ENCODE results near the gene YBX3. TPM values are rescaled to one million over a fixed set of nuclear protein-coding genes. Genes with fewer than 3 reads are reported as not detected.

The YBX3 gene
- total and polyA plus RNA-seq, 2 donors (not counting 1 experiment from before 2014, with no cell fraction given) = 60.8 to 191 TPM

DNA sequence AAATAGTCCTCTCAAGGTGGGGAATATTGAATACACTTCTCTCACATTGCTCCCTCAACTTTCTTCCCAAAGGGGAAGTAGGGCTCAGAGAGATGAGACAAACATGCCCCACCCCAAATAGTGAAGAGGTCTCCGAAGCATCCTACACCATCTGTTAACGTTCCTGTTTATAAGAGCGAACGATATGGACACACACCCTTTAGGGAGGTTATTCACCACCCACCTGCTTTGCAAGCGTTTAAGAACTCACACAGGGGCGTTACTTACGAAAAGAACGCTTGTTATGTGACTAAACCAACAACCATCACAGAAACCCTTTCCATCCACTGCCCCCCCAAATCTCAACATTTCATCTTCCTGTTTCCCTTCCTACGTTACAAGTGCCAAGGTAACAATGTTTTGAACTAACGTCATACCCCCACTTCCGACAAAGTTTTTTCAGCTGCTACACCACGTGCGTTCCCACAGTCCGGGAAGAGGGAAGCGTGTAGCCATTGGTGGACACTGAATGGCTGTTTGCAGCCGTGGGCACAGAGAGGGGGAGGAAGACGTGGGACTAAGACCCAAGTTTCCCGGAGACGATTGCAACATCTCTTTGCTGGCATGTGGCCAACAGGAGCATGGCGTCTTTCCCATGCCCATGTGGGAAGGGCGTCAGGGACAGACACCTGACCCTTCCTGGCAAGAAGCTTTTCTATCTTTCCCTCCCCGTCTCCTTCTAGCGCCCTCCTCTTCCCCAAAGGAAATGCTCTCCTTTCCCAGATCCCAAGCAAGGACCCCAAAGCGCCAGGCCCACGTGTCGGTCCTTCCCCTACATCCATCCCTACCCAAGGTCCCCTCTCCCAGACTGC lies 1.2 kb downstream of the YBX3 start:
- under 1% methylated on average over 21 of the region's 26 CpGs for WGBS (ENCODE audit: insufficient coverage)
- ATAC-seq (ENCODE audit: low read depth) (peak; percentile 48), DNase-seq (peak; percentile 93)
- H3K9me3 Mint-ChIP-seq (ENCODE audit: insufficient read depth) = no peaks in the 10 kb centered on the region
- peak overlapping the region; percentile 89 for H3K27ac Mint-ChIP-seq
- H3K27me3 Mint-ChIP-seq = peaks cover 32% of the 10 kb centered on the region
- intact Hi-C loops (cut with micrococcal nuclease) = loop anchor here (1.0 to 2.0 kb wide), 2 partner anchors 13 to 29 kb away; no protein-coding TSS in a partner anchor
- peaks cover 20 to 29% of the 10 kb centered on the region in 2 donors for H3K4me1 ChIP-seq (ENCODE audit: control insufficient read depth in 2 of 2, insufficient read depth in 2 of 2, low read length in 2 of 2)
- H3K27me3 ChIP-seq (replicated peaks in 1 of 4; ENCODE audit: control extremely low read depth in 1 of 4, control insufficient read depth in 3 of 4, insufficient read depth in 4 of 4, low read length in 3 of 4) = no peaks in the 10 kb centered on the region
- peak overlapping the region; percentile 96 for H3K9ac ChIP-seq (ENCODE audit: low read length)
- no peaks in the 10 kb centered on the region for H4K20me1 ChIP-seq (ENCODE audit: control insufficient read depth, insufficient read depth, low read length, poor library complexity, severe bottlenecking)
- H3K4me2 ChIP-seq (replicated peaks; ENCODE audit: low read depth, low read length, poor library complexity, severe bottlenecking) = peak overlapping the region; percentile 87
- ChIA-PET POLR2A (no interaction called here), CTCF (no interaction called here)
- H3K4me3 Mint-ChIP-seq = peak overlapping the region; percentile 89
- no peaks in the 10 kb centered on the region for H3K36me3 ChIP-seq (replicated peaks in 1 of 2; ENCODE audit: control extremely low read depth in 1 of 2, control insufficient read depth in 1 of 2, extremely low read depth in 1 of 2, insufficient read depth in 2 of 2, low read length in 1 of 2)
- H3K4me1 Mint-ChIP-seq = peaks cover 31% of the 10 kb centered on the region
- H3K9me3 ChIP-seq (ENCODE audit: control extremely low read depth in 1 of 3, control insufficient read depth in 2 of 3, insufficient read depth in 1 of 3, low read length in 2 of 3) = peaks cover 0 to 3% (median 0%) of the 10 kb centered on the region in 3 donors
- H3K4me3 ChIP-seq (ENCODE audit: control extremely low read depth in 1 of 5, extremely low read depth in 1 of 5, insufficient read depth in 1 of 5, low read depth in 2 of 5, low read length in 4 of 5) = peak overlapping the region; percentile 80 to 92 (median 89)
- TF ChIP-seq, protein P1, sequence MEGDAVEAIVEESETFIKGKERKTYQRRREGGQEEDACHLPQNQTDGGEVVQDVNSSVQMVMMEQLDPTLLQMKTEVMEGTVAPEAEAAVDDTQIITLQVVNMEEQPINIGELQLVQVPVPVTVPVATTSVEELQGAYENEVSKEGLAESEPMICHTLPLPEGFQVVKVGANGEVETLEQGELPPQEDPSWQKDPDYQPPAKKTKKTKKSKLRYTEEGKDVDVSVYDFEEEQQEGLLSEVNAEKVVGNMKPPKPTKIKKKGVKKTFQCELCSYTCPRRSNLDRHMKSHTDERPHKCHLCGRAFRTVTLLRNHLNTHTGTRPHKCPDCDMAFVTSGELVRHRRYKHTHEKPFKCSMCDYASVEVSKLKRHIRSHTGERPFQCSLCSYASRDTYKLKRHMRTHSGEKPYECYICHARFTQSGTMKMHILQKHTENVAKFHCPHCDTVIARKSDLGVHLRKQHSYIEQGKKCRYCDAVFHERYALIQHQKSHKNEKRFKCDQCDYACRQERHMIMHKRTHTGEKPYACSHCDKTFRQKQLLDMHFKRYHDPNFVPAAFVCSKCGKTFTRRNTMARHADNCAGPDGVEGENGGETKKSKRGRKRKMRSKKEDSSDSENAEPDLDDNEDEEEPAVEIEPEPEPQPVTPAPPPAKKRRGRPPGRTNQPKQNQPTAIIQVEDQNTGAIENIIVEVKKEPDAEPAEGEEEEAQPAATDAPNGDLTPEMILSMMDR (IDR thresholded peaks at IDR 0.05) = no peak
- no peak for TF ChIP-seq EZH2 (IDR thresholded peaks at IDR 0.05; ENCODE audit: borderline replicate concordance, insufficient read depth, low read depth, low read length, poor library complexity, severe bottlenecking)
- H2AFZ ChIP-seq (ENCODE audit: insufficient read depth, low read depth, low read length, poor library complexity, severe bottlenecking) = peak overlapping the region; percentile 12
- peaks cover 23% of the 10 kb centered on the region for H3K79me2 ChIP-seq (ENCODE audit: control insufficient read depth, insufficient read depth, low read length)
- peak overlapping the region; percentile 97 to 98 for H3K27ac ChIP-seq (ENCODE audit: low read length in 2 of 2)
